Glomerular visceral epithelial cell (primary cell): Measurements from ENCODE around the gene VAC14.

Experiments
- DNase-seq: peaks from one replicate; pipeline ENCODE4 v3.0.0-alpha.2; 2016; ENCODE audit errors: extremely low spot score

Gene VAC14

GRCh38 chr16:70725024-70725911, 75.7 kb downstream of the VAC14 start:
- no peak for DNase-seq

GRCh38 chr16:70724146-70725023, 76.6 kb downstream of the VAC14 start:
- no peak for DNase-seq

GRCh38 chr16:70723740-70724145, 77.2 kb downstream of the VAC14 start:
- DNase-seq: no peak

- DNase-seq: no peak
Measured at GRCh38 chr16:70721202-70721963, 79.6 kb downstream of the VAC14 start.

- DNase-seq: no peak
Measured at GRCh38 chr16:70720425-70721201, 80.3 kb downstream of the VAC14 start.

GRCh38 chr16:70717065-70717464, 83.9 kb downstream of the VAC14 start:
- DNase-seq: no peak

- DNase-seq: peak; percentile 50
Measured at GRCh38 chr16:70715860-70716357, 85.0 kb downstream of the VAC14 start.

GRCh38 chr16:70715055-70715858, 85.7 kb downstream of the VAC14 start:
- DNase-seq: peak; percentile 99

- DNase-seq: no peak
Measured at GRCh38 chr16:70714581-70715054, 86.3 kb downstream of the VAC14 start.

- DNase-seq: no peak
Measured at GRCh38 chr16:70713824-70714223, 87.1 kb downstream of the VAC14 start.

- DNase-seq: no peak
Measured at GRCh38 chr16:70713342-70713741, 87.6 kb downstream of the VAC14 start.

- DNase-seq: no peak
Measured at GRCh38 chr16:70712942-70713341, 88.0 kb downstream of the VAC14 start.

- DNase-seq: no peak
Measured at GRCh38 chr16:70712359-70712758, 88.6 kb downstream of the VAC14 start.

- no peak for DNase-seq
Measured at GRCh38 chr16:70711211-70712031, 89.5 kb downstream of the VAC14 start.

GRCh38 chr16:70710422-70711210, 90.3 kb downstream of the VAC14 start:
- no peak for DNase-seq

- DNase-seq: no peak
Measured at GRCh38 chr16:70709942-70710341, 91.0 kb downstream of the VAC14 start.

- no peak for DNase-seq
Measured at GRCh38 chr16:70709457-70709856, 91.5 kb downstream of the VAC14 start.
